Upper lobe of right lung (tissue), 1 donor: ENCODE results near the gene SLC51B. TPM values are rescaled to one million over a fixed set of nuclear protein-coding genes. Genes with fewer than 3 reads are reported as not detected.
"Not testable (repeated sequence)": the region's sequence is repeated elsewhere in the genome, so short reads cannot be mapped to it uniquely, and the experiment has no call there.

Experiments used
- ATAC-seq: fragments of 200-7000 bp; cut with Tn5 transposase; one replicate; pipeline ENCODE4 v1.9.1; 2020; ENCODE audit warnings: mild to moderate bottlenecking, moderate library complexity
- DNase-seq: peaks from one replicate; pipeline ENCODE4 v3.0.0-alpha.2; 2020
- H3K27ac ChIP-seq: fragments of 200-600 bp; one replicate; pipeline ENCODE4 v1.8.0; 2022
- H3K27me3 ChIP-seq: fragments of 200-600 bp; one replicate; pipeline ENCODE4 v1.8.0; 2022; ENCODE audit warnings: mild to moderate bottlenecking
- H3K36me3 ChIP-seq: fragments of 200-600 bp; one replicate; pipeline ENCODE4 v1.8.0; 2022
- H3K4me1 ChIP-seq: fragments of 200-600 bp; one replicate; pipeline ENCODE4 v1.8.0; 2022
- H3K4me3 ChIP-seq: fragments of 200-600 bp; one replicate; pipeline ENCODE4 v1.8.0; 2022; ENCODE audit warnings: mild to moderate bottlenecking
- H3K9me3 ChIP-seq: fragments of 200-600 bp; one replicate; pipeline ENCODE4 v1.8.0; 2022
- intact Hi-C: fragments of 100-400 bp; cut with DNase I; formaldehyde crosslinking; loops from one replicate; pipeline ENCODE4 v1.11.0; 2022
- total RNA-seq: library from RNA; stranded (reverse); fragmentation: NEBNext Ultra II Directional; extraction: Animal tissue kit (Norgen Biotek cat#: 25700); gene quantifications from one replicate; pipeline ENCODE4 v1.2.1, GENCODE V29; 2021
- TF ChIP-seq, protein P1 (sequence below): fragments of 200-600 bp; IDR thresholded peaks from one replicate; pipeline ENCODE4 v1.8.0; 2022; ENCODE audit warnings: antibody characterized with exemption
- donor health status: DM: no; HTN: yes; CAD: no; lungs with severe emphysema.

The SLC51B gene
- total RNA-seq, 1 donor from 2014 or later: 3.8 TPM

DNA sequence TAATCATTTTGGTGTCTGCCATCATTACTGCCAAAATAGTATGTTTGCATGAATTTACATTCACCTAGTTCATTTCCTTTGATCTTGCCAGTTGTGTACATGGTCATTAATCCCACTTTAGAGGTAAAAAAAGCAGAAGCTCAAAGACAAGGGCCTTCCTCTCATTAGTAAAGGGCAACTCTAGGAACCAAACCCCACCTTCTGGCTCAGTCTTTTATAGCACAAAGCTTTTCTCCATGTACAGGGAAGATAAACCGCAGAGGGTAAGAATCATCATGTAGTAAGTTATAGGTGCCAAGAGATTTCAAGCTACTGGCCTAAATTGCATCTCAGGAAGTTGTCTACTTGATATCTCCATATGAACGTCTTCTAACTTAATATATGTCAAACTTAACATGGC, 36.2 kb upstream of the SLC51B start:
- H3K4me3 ChIP-seq: no peak overlapping the region
- H3K36me3 ChIP-seq: peaks cover 32% of the 10 kb centered on the region
- ATAC-seq (no peak), DNase-seq (no peak)
- H3K4me1 ChIP-seq: no peaks in the 10 kb centered on the region
- intact Hi-C loops: no loop called here
- no peak overlapping the region for H3K27ac ChIP-seq
- H3K27me3 ChIP-seq: no peaks in the 10 kb centered on the region
- H3K9me3 ChIP-seq: peaks cover 4% of the 10 kb centered on the region
- TF ChIP-seq, protein P1, sequence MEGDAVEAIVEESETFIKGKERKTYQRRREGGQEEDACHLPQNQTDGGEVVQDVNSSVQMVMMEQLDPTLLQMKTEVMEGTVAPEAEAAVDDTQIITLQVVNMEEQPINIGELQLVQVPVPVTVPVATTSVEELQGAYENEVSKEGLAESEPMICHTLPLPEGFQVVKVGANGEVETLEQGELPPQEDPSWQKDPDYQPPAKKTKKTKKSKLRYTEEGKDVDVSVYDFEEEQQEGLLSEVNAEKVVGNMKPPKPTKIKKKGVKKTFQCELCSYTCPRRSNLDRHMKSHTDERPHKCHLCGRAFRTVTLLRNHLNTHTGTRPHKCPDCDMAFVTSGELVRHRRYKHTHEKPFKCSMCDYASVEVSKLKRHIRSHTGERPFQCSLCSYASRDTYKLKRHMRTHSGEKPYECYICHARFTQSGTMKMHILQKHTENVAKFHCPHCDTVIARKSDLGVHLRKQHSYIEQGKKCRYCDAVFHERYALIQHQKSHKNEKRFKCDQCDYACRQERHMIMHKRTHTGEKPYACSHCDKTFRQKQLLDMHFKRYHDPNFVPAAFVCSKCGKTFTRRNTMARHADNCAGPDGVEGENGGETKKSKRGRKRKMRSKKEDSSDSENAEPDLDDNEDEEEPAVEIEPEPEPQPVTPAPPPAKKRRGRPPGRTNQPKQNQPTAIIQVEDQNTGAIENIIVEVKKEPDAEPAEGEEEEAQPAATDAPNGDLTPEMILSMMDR: no peak

DNA sequence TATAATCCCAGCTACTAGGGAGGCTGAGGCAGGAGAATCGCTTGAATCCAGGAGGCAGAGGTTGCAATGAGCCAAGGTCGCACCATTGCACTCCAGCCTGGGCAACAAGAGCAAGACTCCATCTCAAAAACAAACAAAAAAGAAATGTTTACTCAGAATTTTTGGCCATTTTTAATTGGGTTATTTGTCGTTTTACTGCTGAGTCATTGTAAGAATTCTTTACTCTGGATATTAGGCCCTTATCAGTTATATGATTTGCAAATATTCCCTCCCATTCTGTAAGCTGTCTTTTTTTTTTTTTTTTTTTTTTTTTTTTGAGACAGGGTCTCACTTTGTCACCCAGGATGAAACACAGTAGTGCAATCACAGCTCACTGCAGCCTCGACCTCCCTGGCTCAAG, 34.0 kb upstream of the SLC51B start:
- H3K4me1 ChIP-seq, DNase-seq, H3K27ac ChIP-seq, H3K4me3 ChIP-seq, intact Hi-C loops, H3K9me3 ChIP-seq, ATAC-seq, H3K27me3 ChIP-seq: not testable (repeated sequence)
- peaks cover 35% of the 10 kb centered on the region for H3K36me3 ChIP-seq

DNA sequence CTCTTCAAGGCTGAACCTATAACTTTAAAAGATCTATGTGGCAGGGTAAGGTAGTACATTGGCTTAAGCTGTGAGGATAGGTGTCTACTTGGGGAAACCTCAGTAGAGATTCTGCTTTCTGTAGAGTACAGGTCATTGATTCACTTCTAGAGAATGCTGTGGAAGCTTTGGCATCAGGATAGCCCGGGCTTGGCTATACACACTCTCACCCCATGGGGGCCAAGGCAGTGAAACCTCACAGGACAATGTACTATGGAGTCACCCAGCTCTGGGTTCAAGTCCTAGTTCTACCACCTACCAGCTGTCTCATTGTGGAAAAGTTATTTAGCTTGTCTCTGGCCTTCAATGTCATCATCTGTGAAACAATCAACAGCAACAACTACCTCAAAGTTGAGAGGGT, 24.8 kb upstream of the SLC51B start:
- TF ChIP-seq, protein P1: no peak
- ATAC-seq: no peak
- intact Hi-C loops: no loop called here
- H3K4me1 ChIP-seq: no peaks in the 10 kb centered on the region
- H3K27ac ChIP-seq: no peak overlapping the region
- H3K9me3 ChIP-seq: no peaks in the 10 kb centered on the region
- H3K27me3 ChIP-seq: no peaks in the 10 kb centered on the region
- DNase-seq: no peak
- H3K4me3 ChIP-seq: no peak overlapping the region
- H3K36me3 ChIP-seq: peaks cover 89% of the 10 kb centered on the region

DNA sequence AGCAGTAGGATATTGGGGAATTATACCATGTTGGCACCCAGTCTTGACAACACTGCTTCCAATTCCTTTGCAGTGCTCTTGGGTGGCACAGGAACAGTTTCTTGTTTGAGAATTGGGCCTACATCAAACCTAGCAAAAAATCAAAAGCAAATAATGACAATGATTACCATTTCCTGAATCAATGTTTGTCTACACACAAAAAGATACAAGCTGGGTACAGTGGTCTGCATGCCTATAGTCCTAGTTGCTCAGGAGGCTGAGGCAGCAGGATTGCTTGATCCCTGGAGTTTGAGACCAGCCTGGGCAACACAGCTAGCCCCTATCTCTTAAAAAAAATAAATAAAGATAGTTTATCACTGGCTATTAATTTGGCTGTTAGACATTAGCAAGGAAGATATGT, 23.7 kb upstream of the SLC51B start:
- no peaks in the 10 kb centered on the region for H3K27me3 ChIP-seq
- no peak overlapping the region for H3K4me3 ChIP-seq
- DNase-seq (no peak), ATAC-seq (no peak)
- no peaks in the 10 kb centered on the region for H3K4me1 ChIP-seq
- intact Hi-C loops: no loop called here
- no peaks in the 10 kb centered on the region for H3K9me3 ChIP-seq
- TF ChIP-seq, protein P1: no peak
- H3K27ac ChIP-seq: no peak overlapping the region
- peaks cover 89% of the 10 kb centered on the region for H3K36me3 ChIP-seq

DNA sequence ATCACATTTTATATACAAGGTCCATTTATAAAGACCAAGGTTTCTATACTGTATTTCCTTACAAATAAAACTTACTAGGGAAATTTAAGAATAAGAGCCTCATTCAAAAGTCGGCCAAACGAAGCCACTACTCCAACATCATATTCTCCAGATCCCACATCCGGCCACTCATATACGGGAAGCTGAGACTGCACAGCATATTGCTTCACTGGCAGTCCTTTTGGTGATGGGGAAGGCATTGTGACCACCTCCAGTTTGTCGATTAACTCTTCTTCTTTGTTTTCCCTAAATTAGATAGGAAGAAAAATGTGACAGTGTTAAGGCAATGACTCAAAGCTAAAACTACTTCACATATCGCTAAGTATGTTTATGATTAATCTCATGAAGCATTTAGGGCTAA, 18.4 kb upstream of the SLC51B start:
- no peaks in the 10 kb centered on the region for H3K27me3 ChIP-seq
- ATAC-seq: no peak
- DNase-seq: no peak
- H3K4me3 ChIP-seq: no peak overlapping the region
- intact Hi-C loops: no loop called here
- peaks cover 10% of the 10 kb centered on the region for H3K4me1 ChIP-seq
- H3K36me3 ChIP-seq: peaks cover 44% of the 10 kb centered on the region
- no peaks in the 10 kb centered on the region for H3K9me3 ChIP-seq
- no peak overlapping the region for H3K27ac ChIP-seq
- TF ChIP-seq, protein P1: no peak

DNA sequence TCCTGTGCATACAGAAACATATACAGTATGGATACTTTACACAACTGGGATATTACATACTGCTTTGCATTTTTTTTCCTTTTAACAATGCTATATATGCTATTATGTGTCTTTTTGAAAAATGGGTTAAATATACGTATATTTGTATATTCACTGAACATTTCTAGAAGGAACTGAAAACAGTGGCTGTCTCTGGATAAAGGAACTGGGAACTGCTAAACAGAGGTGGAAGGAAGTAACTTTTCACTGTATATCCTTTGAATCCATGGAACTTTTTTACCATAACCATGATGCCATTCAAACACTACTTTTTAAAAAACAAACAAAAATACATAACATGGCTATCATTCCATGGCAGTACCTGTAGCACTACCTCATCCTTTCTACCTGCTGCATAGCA, 17.6 kb upstream of the SLC51B start:
- H3K4me3 ChIP-seq: no peak overlapping the region

More for the DNA sequence above, 17.6 kb upstream of the SLC51B start:
- TF ChIP-seq, protein P1: no peak
- DNase-seq (no peak), ATAC-seq (no peak)
- H3K36me3 ChIP-seq: peaks cover 37% of the 10 kb centered on the region
- peaks cover 10% of the 10 kb centered on the region for H3K4me1 ChIP-seq
- intact Hi-C loops: no loop called here
- no peaks in the 10 kb centered on the region for H3K9me3 ChIP-seq
- H3K27me3 ChIP-seq: no peaks in the 10 kb centered on the region
- peak overlapping the region; percentile 82 for H3K27ac ChIP-seq
